G401.6 (cell line): ENCODE measurements around the gene HAAO.
"Not testable (repeated sequence)": the region's sequence is repeated elsewhere in the genome, so short reads cannot be mapped to it uniquely, and the experiment has no call there.

Experiments used
- FAIRE-seq: peaks from 2 replicates; lab custom pipeline; 2012; peaks lifted over from hg19 to GRCh38; lab: Jason Lieb, UNC

HAAO gene

GRCh38 chr2:42743659-42743990 lies 48.8 kb downstream of the HAAO start:
- no peak for FAIRE-seq

DNA sequence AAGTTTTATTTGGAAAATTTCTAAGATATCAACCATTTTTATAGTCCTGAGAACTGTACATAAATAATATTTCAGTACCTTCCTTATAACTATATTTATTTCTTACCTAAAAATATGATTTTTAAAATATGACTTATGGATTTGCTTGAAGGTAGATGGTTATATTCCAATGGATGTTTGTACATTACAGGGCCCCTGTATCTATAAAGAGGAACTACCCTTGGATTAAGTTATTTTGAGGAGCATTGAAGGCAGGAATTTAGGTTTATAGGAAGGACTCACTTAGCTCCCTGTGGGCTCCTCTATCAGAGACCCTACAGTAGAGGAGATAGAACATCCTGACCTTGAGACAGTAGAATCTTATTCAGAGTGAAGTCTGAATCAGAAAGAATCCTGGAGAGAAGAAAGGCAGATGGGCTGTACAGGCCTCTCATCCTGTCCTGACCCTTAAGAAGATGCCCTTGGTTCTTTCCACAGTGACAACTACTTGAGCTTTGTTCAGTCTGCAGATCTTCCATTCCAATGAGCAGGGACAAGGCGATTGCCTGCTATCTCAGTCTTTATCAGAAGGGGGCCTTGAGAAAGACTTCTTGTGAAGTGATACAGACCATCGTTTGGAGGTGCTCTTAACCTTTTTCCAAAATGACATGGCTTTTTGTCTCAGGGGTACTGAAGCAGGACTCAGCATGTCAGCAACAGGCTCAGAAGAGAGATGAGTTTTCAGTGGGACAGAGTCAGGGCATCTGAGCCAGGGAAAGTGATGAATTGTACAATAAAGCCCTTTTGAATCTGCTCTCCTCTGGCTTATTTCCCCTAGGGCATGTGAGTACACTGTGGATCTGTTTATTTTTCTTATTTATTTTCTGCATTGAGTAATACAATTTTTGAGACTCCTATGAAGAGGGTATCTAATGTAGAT lies 49.4 kb downstream of the HAAO start:
- no peak for FAIRE-seq

DNA sequence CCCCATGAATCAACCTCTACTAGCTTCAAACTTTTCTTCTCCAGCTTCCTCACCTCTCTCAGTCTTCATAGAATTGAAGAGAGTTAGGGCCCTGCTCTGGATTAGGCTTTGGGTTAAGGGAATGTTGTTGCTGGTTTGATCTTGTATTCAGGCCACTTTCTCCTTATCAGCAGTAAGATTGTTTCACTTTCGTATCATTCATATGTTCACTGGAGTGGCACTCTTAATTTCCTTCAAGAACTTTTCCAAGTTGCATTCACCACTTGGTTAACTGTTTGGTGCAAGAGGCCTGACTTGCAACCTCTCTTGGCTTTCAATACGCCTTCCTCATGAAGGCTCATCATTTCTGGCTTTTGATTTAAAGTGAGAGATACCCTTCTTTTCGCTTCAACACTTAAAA lies 51.2 kb downstream of the HAAO start:
- no peak for FAIRE-seq

DNA sequence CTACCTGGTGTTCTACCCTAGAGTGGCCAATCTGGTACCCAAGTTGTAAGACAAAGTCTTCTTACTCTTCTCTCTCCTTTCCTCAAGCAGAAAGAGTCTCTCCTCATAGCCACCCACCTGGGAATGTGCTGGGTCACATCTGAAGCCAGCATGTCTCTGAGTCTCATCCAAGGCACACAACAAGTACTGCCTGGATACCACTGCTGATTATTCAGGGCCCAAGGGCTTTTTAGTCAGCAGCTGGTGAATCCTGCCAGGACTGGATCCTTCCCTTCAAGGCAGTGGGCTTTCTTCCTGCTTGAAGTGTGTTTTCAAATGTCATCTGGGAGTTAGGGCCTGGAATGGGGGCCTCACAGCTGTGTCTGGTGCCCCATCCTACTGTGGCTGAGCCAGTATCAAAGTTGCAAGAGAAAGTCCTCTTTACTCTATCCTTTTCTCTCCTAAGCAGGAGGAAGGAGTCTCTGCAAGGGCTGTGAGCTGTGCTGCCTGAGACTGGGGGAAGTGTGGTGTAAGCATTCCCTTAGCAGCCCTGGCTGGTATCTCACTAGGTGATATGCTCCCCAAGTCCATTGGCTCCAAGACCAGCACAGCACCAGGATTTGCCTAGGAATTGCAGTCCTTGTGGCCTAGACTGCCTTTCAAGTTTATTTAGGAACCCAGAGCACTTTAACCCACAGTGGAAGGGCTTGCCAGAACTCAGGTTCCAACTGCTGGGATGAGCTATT lies 55.6 kb downstream of the HAAO start:
- FAIRE-seq: no peak

- FAIRE-seq: no peak
Measured at GRCh38 chr2:42733852-42734251, 58.5 kb downstream of the HAAO start.

DNA sequence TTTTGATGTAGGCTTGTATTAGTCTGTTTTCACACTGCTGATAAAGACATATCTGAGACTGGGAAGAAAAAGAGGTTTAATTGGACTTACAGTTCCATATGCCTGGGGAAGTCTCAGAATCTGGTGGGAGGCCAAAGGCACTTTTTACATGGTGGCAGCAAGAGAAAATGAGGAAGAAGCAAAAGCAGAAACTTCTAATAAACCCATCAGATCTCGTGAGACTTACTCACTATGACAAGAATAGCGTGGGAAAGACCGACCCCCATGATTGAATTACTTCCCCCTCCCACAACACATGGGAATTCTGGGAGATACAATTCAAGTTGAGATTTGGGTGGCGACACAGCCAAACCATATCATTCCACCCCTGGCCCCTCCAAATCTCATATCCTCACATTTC lies 61.1 kb downstream of the HAAO start:
- not testable (repeated sequence) for FAIRE-seq

GRCh38 chr2:42726680-42727079 lies 65.7 kb downstream of the HAAO start:
- no peak for FAIRE-seq

- FAIRE-seq: no peak
Measured at GRCh38 chr2:42725657-42726056, 66.7 kb downstream of the HAAO start.

DNA sequence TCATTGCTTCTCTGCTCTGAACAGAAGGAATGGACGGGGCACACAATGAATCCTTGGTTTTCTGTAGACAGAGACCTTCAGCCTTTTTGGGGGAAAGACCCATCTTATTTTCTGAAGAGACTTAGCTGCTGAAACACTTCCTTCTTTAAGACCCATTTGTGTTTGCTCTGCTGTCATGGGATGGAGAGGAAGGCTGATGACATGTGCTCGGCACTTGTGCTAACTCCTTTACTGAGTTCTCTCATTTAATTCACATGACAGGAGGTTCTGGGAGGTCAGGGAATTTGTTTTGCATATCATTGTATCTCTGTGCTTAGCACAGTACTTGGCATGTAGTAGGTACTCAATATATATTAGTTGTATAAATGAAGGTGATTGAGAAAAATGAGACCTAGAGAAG lies 67.5 kb downstream of the HAAO start:
- no peak for FAIRE-seq

GRCh38 chr2:42723465-42723864 lies 68.9 kb downstream of the HAAO start:
- no peak for FAIRE-seq

- no peak for FAIRE-seq
Measured at GRCh38 chr2:42722320-42723190, 69.8 kb downstream of the HAAO start.

DNA sequence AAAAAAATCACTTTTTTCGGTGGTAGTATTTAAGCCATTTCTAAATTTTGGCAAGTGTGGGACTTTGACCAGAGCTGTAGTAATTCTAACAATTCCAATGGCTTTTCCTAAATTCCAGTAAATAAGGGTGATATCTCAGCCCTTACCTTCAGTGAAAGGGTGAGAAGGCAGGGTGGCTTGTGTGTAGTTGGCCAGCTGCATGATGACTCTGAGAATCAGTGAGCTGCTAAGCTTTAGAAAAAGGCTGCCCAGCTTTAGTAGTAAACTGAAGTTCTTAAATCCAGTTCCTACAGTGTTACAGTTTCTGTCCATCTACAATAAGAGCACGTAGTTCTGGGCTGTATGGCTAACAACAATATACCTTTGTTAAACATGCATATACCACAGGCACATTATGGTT lies 70.5 kb downstream of the HAAO start:
- no peak for FAIRE-seq
